NOMO-1 treated with dmso at 0.1 percent for 144 hours (cell line): ENCODE data around the gene TBC1D14.
"Not testable (repeated sequence)": the region's sequence is repeated elsewhere in the genome, so short reads cannot be mapped to it uniquely, and the experiment has no call there.

Experiments used
- DNase-seq: peaks from one replicate; lab custom pipeline; 2025; ENCODE audit not compliant: unreplicated experiment; lab: John Stamatoyannopoulos, UW

The TBC1D14 gene

DNA sequence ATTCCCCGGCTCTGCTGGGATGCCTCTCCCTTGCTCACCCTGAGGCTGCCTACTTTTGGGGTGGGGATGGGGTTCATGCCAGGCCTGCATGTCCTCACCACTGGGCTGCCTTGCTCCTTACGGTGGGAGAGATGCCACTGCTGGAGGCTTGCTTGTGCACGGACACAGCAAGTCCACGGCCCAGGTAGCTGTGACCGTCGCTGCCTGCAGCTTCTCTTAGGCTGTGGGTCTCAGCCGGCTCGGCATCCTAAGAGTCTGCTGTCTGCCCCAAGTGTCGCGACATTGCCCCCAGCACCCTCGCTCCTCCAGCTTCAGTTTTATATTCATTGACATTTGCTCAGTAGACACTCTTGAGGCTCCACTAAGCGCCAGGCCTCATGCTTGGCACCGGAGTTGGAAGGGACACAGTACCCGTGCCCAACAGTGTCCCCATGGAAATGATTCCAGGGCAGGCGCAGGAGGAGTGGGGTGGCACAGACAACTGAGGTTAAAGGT lies 58.3 kb downstream of the TBC1D14 start:
- DNase-seq, result no peak

GRCh38 chr4:6968496-6968895 lies 58.9 kb downstream of the TBC1D14 start:
- no peak for DNase-seq

DNA sequence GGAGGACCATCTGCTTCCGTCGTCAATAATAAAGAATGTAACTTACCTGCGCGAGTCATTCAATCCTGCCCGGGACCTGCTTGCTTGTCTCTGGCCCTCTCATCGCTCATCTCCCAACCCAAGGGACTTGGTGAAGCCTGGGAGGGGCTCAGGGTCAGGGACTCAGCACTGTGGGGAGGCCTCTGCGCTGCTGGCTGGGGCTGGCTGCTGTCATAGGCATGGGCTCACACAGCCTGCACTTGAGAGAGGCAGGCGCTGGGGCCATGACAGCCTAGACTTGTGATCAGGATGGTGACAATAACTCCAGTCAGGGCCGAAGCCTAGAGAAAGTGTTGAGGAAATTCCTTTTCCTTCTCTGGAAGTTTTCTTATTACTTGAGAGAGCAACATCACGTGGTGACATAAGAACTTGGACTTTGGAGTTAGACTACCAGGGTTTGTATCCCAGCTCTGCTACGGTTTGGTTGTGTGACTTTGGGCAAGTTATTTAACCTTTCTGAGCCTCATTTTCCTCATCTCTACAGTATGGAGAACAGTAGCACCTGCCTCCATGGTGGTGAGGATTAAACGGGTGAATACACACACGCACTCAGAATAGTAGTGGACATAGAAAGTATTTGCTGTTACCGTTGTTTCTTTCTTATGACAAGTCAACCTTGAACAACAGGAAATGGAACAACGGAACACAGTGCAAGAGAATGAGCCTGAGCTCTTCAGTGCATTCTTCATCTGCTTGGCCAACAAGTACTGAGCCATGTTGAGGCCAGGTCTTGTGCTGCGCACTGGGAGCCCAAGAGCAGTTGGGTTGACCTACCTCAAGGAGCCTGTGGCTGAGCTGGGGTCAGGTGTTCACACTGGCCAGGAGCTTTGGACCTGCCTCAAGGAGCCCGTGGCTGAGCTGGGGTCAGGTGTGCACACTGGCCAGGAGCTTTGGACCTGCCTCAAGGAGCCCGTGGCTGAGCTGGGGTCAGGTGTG lies 60.5 kb downstream of the TBC1D14 start:
- no peak for DNase-seq

- DNase-seq, result no peak
Observed at GRCh38 chr4:6971536-6972374, 62.1 kb downstream of the TBC1D14 start.

DNA sequence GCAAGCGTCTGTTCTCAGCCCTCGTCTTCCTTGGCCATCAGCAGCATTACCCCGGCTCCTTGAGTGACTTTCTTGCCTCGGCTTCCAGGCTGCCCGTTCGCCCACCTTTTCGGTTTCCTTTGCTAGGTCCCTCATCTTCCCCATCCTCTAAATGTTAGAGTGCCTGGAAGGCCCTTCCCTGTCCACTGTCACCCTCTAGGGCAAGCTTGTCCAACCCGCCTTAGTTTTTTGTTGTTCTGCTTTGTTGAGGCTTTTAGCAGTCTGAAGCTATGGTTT lies 62.7 kb downstream of the TBC1D14 start:
- DNase-seq, result no peak

DNA sequence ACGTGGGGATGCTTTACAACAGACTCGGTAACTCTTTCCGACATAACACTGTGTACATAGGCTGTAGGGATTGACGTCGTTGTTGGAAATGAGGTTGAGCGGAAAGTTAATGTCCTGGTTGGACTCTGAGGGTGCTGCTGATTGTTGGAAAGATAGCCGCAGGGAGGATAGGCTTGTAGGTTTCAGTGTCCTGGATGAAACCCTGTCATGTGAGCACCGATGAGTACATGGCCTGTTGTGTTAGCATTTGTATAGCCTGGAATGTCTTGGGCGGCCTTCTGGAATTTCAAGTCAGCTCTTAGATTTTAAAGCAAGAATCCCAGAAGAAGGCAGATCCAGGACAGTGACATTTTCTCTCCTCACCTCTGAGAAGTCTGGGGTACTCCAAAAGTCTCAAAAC lies 63.3 kb downstream of the TBC1D14 start:
- DNase-seq, result no peak

DNA sequence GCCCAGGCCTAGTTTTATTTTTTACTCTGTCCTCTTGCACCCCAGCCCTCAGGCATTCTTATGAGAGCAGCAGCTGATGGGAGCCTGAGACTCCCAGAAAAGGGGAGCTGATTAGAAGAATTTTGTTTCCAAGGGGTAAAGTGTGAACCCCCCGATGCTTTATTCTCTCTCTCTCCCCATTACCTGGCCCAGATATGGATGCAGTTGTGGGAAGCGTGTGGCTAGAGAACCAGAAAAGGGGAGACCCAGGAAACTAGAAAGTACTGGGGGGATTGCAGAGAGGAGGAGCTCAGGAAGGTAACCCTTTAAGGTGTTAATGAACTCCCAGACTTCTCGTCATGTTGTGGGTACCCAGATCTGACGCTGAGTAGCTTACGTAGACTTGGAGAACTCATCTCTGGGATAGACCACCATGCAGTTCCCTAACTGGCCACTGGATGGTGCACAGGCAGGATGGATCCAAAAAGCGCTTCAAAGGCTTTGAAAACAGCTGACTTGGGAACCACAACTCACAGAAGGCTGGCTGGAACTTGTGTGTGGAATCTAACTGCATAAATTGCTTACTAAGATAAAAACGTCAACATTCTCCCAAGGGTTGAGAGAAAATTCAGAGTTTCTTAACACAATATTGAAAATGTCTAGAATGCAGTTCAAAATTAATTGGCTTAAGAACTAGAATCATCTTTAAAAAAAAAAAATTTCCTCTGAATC lies 64.7 kb downstream of the TBC1D14 start:
- DNase-seq, result no peak

- DNase-seq, result not testable (repeated sequence)
Observed at GRCh38 chr4:6977846-6978245, 68.2 kb downstream of the TBC1D14 start.

DNA sequence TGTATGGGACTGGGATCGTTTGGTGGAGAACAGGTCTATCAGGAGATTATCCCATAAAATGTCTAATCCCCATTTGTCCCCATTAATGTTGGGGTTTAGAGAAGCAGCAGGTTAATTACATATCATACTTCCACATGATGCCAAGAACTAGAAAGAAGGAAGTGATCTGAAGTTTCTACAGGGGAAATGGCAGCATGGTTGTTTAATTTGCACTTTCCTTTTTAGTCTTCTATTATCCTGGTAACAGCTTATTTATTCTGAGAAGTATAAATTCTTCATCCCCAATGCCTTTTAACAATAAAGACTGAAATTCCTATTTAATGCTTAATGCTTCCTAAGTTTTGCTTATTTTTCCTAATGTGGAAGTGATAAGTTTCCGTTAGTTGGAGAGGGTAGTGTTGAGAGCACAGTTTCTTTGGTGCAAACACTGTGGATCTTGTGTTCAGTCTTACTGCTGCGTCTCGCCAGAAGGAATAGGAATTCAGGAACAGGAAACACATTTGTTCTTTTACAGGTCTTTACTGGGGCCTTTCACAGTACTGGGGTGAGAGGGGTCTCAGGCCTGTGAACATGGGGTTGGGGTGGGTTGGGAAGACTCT lies 74.0 kb downstream of the TBC1D14 start:
- DNase-seq, result peak; percentile 9

- no peak for DNase-seq
Observed at GRCh38 chr4:6984612-6985425, 75.2 kb downstream of the TBC1D14 start.

- DNase-seq, result no peak
Observed at GRCh38 chr4:6986072-6986780, 76.6 kb downstream of the TBC1D14 start.

DNA sequence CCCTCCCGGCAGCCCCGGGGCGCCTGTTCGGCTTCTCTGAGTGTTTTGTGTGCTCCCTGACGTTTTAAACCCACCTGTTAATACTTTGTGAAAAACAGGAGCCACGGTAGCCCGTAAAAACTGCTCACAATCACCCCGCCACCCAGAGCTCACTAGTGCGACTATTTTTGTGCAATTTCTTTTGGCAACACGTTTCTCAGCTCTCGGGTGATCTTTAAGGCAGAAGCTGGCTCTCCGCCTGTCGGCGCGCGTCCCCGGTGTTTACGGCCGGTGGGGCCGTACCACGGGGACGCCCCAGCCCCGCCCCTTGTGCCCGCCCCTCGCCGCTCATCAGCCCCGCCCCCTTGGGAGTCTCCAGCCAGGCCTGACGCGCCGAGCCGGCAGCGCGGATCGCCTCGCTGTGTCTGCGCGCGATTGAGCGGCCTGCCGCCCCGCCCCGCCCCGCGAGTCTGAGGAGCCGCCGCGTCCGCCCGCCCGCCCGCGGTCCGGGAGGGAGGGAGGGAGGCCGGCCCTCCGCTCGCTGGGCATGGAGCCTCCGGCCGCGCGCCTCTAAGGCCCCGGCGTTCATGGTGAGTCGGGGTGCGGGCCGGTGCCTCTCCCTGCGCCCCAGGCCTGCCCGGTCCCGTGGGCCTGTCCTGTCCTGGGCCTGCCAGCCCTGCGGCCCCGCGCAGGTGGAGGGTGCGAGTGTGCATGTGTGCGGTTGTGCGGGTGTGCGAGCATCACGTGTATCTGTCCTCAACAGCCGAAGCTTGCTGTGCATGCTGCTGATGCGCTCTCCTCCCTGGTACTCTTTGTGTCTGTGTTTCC lies 77.4 kb downstream of the TBC1D14 start:
- DNase-seq, result peak; percentile 83

GRCh38 chr4:6987588-6987961 lies 77.9 kb downstream of the TBC1D14 start:
- DNase-seq, result peak; percentile 44

DNA sequence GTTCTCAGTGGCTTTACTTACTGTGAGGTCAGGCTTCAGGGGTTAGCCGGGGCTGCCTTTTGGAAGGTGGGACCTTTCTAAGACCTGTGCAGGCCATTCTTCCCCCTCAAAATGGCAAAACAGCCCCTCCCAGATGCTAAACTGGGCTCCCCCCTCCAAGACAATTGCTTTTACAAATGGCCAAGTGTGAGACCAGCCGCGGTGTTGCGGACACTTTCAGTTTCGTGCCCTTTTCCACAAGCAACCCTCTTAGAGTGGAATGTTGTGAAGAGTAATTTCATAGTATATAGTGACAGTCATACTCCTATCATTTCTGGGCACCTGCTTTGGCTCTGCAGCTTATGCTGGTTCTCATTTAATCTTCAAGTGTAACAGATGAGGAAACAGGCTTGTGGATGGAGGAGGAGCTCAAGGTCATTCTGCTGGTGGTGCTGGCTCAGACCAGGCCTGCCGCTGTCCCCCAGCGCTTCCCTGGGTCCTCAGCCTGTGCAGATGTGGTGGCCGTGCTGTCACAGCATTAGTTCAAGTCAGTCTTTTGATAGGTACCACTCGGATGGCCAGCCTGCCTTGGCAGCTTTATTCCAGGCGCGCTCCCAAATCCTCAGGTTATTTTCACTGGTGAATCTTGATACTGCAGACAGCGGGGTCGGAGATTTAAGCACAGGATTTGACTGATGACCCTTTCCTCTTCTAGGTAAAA lies 78.5 kb downstream of the TBC1D14 start:
- no peak for DNase-seq

DNA sequence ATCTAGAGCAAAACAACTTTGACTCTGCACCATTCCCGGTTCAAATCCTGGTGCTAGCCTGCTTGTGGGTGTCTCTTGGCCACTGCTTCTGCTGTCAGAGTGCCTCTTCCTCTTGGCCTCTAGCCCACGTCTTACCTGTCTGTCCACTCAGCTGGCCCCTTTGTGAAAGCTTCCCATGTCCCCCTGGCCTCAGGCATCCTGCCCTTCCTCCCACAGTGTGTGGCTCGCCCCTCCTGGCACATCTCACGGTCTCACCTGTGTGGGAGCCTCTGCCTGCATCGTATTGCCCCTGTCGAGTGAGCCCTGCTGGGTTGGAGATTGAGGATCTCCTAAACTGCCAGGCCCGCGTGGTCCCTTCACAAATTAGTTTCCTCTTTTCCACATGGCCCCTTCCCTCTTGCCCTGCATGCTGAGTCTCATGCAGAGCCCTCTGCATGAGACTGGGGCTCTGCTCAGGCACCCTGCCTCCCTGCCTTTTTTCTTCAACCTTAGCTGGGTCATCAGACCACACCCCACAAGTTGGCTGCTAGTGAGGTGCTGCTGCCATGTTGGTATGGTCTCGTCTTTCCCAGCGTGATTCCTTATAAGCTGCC lies 79.8 kb downstream of the TBC1D14 start:
- no peak for DNase-seq

- no peak for DNase-seq
Observed at GRCh38 chr4:6990661-6991060, 81.0 kb downstream of the TBC1D14 start.

GRCh38 chr4:6991249-6991648 lies 81.6 kb downstream of the TBC1D14 start:
- no peak for DNase-seq
